ENCODE data around the gene TIA1.
A peak's percentile ranks its signal among the peaks of the same experiment; 100 is the strongest.
"Not testable (repeated sequence)": the region's sequence is repeated elsewhere in the genome, so short reads cannot be mapped to it uniquely, and the experiment has no call there.

Gene TIA1
- total RNA-seq: 61.5 to 135 reads per million in 2 donors

DNA sequence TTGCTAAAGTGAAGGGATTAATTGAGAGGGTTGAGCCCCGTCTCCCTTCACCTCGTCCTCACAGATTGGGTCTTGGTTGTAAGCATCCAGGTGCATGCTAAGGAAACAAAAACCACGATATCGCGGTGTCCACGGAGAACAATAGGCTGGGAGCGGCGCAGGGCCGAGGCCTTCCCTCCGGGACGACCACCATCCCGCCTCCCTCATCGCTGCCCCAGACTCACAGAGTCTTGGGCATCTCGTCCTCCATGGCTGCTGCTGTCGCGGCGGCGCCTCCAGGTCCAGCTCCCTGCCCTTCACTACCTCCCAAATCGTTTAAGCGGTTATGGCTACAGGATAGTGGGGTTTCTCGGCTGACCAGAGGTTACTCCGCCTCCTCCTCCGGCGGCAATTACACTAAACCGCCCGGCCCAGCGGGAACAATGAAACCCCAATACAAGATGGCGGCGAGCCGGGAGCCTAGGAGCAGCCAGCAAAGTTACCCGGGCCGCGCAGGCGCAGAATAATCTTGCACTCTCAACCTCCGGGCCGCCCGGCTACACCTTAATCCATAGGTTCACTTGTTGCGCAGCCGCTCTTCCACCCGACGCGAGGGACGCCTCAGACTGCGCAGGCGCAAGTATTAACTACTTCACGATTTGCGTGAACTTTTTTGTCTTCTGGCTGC, at the start of gene TIA1:
TIA1 (minus strand) TSS at position 448 of the 667 bp plus-strand sequence; CDS start at position 250, 198 bp downstream.
- DNase-seq: peak; percentile 97

DNA sequence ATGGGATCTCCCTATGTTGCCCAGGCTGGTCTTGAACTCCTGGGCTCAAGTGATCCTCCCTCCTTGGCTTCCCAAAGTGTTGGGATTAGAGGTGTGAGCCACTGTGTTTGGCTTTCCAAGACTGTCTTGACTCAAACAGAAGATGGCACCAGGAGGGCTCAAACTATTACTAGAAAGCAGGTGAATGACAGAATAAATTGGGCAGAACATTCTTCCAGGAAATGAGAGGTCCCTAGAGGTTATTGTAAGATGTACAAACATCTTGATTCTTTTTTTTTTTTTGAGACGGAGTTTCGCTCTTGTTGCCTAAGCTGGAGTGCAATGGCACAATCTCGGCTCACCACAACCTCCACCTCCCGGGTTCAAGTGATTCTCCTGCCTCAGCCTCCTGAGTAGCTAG, 49.4 kb upstream of the TIA1 start:
- not testable (repeated sequence) for DNase-seq

DNA sequence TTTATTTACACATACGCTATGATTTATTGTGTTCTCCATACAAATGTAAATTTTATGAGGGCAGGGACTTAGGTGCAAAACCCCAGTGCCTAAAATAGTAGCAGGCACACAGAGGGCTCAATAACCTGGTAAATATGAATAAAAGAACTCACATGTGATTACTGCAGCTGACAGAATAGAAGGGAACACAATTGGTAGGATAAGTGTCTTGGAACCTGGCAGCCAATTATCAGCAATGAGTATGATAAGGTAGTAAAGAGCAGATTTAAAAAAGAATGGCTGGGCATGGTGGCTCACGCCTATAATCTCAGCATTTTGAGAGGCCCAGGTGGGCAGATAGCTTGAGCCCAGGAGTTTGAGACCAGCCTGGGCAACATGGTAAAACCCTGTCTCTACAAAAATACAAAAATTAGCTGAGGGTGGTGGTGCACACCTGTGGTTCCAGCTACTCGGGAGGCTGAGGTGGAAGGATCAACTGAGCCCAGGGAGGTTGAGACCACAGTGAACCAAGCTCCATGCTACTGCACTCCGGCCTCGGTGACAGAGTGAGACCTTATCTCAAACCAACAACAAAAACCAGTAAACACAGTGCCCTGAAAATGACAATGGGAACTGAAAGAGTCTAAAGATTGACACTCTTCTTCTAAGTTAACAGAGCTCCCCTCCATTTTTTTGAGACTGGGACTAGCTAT, 35.2 kb upstream of the TIA1 start:
- DNase-seq: no peak

DNA sequence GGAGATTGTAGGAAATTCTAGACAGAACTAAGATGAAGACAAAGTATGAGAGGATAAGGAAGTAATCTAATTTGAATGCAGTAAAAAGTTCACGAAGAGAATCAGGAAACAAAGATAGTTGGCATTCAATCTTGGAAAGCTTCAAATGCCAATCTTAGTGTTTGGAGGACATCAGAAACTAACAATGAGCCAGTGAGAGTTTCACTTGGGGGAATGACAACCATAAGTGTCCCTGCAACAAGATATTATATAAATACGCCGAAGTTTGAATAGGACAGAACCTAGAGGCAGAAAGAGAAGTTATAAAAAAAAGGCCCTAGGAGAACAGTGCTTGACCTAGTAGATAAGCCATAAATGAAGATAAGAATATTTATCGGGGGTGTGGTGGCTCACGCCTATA, 34.0 kb upstream of the TIA1 start:
- no peak for DNase-seq

DNA sequence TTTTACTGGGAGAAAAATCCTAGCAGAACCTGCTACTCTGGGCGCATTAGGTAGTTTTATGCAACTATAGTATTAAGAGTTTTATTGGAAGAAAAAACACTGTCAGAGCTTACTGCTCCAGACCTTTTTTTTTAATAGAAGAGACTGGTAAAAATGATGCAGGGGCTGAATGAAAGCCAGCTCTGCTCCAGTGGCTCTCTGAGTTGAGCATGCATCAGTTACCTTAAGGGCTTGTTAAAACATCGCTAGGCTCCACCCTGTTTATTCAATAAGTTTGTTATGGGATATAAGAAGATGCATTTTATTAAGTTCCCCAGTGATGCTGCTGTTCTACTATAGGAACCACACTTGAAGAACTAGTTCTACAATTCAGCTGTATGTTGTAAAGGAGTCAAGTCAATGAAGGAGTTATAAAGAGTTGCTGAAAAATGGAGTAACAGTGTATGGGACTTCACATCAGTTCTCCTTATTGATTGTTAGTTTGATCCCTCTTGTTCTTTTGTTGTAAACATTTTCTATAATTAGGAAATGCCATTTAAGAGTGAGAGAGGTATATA, 31.9 kb upstream of the TIA1 start:
- no peak for DNase-seq

DNA sequence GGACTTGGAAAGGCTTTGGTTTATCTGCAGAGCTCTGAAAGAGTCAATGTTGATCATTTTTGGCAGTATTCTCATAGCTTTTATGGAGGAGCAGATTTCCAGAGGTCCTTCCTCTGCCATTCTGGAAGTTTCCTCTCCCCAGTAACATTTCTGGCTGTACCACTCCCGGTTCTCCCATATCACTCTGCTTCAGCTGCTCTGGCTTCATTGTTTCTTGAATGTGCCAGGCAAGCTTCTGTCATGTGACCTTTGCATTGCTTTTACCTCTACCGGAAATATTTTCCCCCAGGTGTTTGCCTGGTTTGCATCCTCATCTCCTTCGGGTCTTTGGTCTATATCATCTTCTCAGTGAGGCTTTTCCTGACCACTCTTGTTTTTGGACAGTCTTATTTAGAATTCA, 21.9 kb upstream of the TIA1 start:
- no peak for DNase-seq

DNA sequence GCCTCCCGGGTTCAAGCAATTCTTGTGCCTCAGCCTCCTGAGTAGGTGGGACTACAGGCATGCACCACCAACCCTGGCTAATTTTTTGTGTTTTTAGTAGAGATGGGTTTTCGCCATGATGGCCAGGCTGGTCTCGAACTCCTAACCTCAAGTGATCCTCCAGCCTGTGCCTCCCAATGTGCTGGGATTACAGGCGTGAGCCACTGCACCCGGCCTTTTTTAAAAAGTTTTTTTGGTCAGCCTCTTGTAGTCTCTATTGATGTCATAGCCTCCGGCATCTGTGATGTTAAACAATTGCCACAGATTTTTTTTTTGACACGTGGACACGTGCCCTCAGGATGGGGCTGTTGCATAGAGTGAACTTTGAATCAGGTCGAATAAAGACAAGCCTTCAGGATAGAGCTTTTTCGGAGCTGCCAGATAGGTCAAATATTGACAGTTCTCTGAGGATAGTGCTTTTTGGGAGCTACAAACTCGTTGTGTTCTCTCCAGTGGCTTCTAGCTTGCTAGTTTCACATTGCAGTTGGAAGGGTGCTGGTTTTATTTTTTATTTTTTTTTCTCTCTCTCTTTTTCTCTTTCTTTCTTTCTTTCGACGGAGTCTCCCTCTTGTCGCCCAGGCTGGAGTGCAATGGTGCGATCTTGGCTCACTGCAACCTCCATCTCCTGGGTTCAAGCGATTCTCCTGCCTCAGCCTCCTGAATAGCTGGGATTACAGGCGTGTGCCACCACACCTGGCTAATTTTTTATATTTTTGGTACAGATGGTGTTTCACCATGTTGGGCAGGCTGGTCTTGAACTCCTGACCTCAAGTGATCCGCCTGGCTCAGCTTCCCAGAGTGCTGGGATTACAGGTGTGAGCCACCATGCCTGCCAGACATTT, 21.2 kb upstream of the TIA1 start:
- not testable (repeated sequence) for DNase-seq

- not testable (repeated sequence) for DNase-seq
These were observed 18.5 kb upstream of the TIA1 start for GRCh38 chr2:70266925-70267324.

DNA sequence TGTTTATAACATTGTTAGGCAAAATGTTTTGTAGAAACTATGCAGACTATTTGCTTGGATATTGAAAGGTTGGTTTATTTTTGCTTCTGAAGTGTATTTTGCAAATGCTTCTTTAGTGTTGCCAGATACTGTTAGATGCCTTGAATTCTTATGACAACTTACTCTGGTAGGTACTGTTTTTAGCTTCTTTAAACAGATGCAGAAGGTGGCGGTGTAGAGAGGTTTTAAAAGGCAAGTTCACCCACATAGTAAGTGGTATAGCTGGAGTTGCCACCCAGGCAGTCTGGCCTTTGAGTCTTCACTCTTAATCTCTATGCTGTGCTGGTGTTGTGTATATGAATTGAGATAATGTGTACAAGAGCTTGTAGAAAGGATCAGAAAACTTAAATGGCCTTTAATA, 13.1 kb upstream of the TIA1 start:
- no peak for DNase-seq

GRCh38 chr2:70258532-70258875, 10.1 kb upstream of the TIA1 start:
- no peak for DNase-seq

DNA sequence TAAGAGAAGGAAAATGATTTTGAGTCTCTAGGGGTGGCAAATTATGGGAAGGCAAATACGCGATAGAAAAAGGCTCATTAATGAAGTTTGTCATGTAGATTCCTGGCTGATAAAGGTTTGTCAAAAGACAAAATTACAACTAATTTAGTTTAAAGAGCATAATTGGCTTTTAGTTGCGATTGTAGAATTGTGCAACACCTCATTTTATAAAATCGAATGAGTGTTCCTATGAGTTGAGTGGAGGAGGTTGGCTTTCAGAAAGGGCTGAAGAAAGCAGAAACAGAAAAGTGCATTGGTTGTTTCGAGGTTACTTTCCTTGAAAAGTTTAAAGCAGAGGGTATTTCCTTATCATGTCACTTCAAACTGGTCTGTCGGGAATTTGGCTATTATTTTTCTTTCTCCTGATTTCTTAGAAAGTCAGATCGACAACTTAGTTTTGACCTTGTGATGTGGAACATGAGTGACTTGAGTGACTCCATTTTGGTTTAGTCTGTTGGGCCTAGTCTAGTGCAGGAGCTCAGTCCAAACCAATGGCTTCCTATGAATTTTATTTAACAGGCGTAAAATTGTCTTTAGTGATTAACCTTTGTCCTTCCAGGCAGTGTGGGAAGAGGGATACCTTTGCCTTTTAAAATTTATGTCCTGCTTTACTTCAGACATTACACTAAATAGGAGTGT, 7.3 kb upstream of the TIA1 start:
- no peak for DNase-seq

DNA sequence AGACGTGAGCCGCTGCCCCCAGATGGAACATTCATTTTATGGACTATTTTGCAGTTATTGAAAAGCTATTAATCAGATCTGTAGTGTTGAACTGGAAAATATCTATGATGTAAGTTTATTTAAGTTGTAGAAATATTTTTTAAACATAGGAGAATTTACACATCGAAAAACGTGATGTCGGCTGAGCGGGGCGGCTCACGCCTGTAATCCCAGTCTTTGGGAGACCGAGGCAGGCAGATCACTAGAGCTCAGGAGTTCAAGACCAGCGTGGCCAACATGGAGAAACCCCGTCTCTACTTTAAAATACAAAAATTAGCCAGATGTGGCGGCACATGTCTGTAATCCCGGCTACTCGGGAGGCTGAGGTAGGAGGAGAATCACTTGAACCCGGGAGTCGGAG, 2.0 kb upstream of the TIA1 start:
- DNase-seq: no peak

DNA sequence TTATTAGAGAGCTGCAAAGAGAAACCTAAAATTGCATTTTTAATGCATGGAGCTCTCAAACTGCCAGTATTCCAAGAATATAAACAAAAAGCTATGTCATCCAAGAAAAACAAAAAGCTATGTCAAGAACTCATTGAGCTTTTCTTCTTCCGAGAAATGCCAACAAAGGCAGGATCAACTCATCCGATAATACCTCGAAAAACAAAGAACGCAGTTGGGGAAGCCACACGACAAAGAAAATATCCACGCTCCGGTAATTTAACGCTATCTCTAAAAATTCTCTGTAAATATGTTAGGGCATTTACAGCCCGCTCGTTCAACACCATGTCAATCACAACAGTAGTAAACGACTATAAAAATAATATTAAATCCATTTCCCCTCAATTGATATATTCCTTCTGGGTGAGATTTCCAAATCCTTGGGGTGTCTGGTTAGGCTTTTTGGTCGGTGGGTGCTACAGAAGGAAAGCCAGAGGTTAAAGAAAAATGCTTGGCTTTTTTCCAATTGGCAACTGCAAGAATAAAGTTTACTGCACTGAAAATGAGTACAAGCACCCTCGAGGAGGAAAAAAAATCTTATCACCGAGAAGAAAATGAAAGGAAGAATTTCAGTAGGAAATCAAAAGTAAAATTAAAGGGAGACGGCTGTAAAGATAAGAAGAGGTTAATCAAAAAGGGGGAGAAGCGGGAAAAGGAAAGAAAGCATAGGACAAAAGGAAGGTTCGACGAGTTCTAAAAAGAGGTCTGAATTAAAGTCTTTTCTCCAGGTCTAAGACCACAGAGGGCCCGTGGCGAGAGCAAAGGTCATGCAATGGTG, 856 bp downstream of the TIA1 start:
- DNase-seq: no peak

GRCh38 chr2:70243806-70244584, 4.4 kb downstream of the TIA1 start:
- DNase-seq: no peak

- no peak for DNase-seq
These were observed 5.9 kb downstream of the TIA1 start for GRCh38 chr2:70242552-70242951.

DNA sequence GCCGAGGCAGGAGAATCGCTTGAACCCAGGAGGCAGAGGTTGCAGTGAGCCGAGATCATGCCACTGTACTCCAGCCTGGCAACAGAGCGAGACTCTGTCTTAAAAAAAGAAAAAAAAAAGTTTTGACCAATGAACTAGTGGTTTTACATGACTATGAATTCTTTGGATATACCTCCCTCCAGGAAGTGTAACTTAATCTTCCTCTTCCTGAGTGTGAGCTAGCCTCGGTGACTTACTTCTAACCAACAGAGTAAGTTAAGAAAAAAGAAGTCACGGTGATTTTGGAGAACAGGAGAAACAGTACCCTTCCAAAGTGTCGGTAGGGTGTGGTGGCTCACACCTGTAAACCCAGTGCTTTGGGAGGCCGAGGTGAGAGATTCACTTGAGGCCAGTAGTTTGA, 7.1 kb downstream of the TIA1 start:
- DNase-seq: no peak

GRCh38 chr2:70240599-70240998, 7.8 kb downstream of the TIA1 start:
- DNase-seq: no peak

DNA sequence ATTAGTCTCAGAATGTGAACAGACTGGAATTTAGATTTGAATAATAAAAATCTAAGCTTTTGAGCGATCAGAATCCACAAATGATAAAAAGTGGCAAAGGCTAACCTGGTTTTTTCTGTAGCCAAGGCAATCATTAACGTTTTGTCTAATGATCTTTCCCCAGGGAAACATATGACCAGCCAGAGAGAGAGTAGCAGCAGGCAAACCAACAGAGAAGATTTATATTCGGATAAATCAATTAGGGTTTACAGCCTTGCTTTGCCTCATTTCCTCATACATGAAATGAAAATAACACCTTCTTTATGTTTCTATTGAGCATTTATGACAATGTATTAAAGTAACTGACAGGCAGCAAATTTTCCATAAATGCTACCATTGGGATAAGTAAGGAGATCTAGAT, 14.5 kb downstream of the TIA1 start:
- no peak for DNase-seq

GRCh38 chr2:70226781-70227180, 21.6 kb downstream of the TIA1 start:
- no peak for DNase-seq

DNA sequence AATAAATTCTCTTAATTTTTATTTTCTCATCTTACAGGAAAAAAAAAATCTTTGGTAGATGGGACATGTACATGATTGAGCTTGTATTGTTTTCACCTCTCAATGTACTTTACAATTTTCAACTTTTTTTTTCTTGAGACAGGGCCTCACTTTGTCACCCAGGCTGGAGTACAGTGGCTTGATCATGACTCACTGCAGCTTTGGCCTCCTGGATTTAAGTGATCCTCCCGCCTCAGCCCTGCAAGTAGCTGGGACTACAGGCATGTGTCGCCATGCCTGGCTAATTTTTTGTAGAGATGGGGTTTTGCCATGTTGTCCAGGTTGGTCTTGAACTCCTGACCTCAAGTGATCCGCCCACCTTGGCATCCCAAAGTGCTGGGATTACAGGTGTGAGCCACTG, 25.1 kb downstream of the TIA1 start:
- not testable (repeated sequence) for DNase-seq

DNA sequence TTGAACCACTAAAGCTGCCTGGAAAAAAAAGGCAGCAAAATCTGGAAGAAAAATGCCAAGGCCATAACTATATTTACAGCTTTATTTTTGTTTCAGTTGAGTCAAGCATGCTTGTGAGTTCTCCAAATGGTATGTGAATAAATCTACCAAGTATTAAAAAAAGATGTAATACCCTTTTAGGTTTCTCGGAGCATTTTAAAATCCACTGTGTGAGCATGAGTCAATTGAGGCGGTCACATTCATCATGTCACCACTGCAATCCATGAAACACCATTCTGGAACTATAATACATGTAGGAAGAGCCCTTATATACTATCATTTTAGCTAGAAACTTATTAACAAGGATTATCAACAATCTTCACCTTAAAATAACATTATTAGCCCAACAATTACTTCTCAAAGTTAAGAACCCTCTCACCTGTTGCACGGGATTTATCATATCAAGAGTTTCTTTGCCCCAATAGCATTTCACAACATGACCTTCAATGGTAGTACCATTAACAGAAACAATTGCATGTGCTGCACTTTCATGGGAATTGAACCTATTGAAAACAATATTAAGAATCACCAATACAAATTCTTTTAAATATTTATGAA, 33.4 kb downstream of the TIA1 start:
- DNase-seq: no peak

All from T-helper 9 cell (primary cell).